GM23338 (cell line): ENCODE measurements around the gene ST6GALNAC4.

Source experiments
- CREB1 ChIP-seq: fragments of 250-450 bp; sonication (Bioruptor Pico); IDR thresholded peaks from 2 replicates; pipeline ENCODE4 v1.5.0; 2020; ENCODE audit warnings: low read depth, mild to moderate bottlenecking, moderate library complexity
- EZH2 ChIP-seq: fragments of 200-600 bp; sonication (generic); IDR thresholded peaks from one replicate; pipeline ENCODE4 v1.8.0; 2017; ENCODE audit warnings: antibody characterized with exemption, mild to moderate bottlenecking, low read depth; ENCODE audit not compliant: unreplicated experiment
- EZH2phosphoT487 ChIP-seq: fragments of 200-600 bp; sonication (generic); IDR thresholded peaks from one replicate; pipeline ENCODE4 v1.8.1; 2018; ENCODE audit warnings: antibody characterized with exemption; ENCODE audit not compliant: unreplicated experiment
- JUNB ChIP-seq: IDR thresholded peaks from one replicate; pipeline ENCODE4 v1.6.1; 2016; ENCODE audit warnings: antibody characterized with exemption; ENCODE audit not compliant: unreplicated experiment
- POLR2AphosphoS5 ChIP-seq: IDR thresholded peaks from 2 replicates; pipeline ENCODE4 v1.6.1; 2016; ENCODE audit warnings: antibody characterized with exemption, low read depth
- STAT1 ChIP-seq: IDR thresholded peaks from one replicate; pipeline ENCODE4 v1.6.1; 2016; ENCODE audit warnings: antibody characterized with exemption; ENCODE audit not compliant: unreplicated experiment
- TF ChIP-seq, protein P1 (sequence below): IDR thresholded peaks from one replicate; pipeline ENCODE4 v1.6.1; 2018; ENCODE audit warnings: antibody characterized with exemption; ENCODE audit not compliant: unreplicated experiment
- TF ChIP-seq, protein P2 (sequence below), 2 experiments: fragments of 200-600 bp in 1 of 2; sonication (generic) in 1 of 2; conservative IDR thresholded peaks; 2 replicates each; pipeline versions ENCODE4 v1.5.1 to v1.6.1; 2016 to 2017; ENCODE audit warnings: antibody characterized with exemption in 2 of 2, low read depth in 2 of 2, mild to moderate bottlenecking in 2 of 2, moderate library complexity in 1 of 2
- TF ChIP-seq, protein P3 (sequence below): IDR thresholded peaks from 2 replicates; pipeline ENCODE4 v1.6.1; 2016; ENCODE audit warnings: antibody characterized with exemption

DNA sequence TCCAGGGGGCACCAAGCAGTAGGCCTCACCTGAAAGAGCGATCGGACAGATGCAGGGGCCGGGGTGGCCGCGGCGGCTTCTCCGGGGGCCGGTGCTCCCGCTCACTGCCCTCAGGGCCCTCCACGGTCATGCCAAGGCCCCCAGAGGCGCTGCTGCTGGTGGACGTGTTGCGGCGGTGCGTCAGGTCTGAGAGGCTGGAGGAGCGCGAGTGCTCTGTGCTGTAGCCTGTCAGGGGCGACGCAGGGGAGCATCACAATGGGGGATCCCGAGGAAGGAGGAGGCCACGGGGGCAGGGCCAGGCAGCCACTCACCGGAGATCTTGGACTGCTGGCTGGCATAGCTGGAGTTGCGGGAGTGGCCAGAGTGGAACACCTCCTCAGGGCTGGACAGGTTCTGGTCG, 28.5 kb upstream of the ST6GALNAC4 start:
- TF ChIP-seq, protein P1, sequence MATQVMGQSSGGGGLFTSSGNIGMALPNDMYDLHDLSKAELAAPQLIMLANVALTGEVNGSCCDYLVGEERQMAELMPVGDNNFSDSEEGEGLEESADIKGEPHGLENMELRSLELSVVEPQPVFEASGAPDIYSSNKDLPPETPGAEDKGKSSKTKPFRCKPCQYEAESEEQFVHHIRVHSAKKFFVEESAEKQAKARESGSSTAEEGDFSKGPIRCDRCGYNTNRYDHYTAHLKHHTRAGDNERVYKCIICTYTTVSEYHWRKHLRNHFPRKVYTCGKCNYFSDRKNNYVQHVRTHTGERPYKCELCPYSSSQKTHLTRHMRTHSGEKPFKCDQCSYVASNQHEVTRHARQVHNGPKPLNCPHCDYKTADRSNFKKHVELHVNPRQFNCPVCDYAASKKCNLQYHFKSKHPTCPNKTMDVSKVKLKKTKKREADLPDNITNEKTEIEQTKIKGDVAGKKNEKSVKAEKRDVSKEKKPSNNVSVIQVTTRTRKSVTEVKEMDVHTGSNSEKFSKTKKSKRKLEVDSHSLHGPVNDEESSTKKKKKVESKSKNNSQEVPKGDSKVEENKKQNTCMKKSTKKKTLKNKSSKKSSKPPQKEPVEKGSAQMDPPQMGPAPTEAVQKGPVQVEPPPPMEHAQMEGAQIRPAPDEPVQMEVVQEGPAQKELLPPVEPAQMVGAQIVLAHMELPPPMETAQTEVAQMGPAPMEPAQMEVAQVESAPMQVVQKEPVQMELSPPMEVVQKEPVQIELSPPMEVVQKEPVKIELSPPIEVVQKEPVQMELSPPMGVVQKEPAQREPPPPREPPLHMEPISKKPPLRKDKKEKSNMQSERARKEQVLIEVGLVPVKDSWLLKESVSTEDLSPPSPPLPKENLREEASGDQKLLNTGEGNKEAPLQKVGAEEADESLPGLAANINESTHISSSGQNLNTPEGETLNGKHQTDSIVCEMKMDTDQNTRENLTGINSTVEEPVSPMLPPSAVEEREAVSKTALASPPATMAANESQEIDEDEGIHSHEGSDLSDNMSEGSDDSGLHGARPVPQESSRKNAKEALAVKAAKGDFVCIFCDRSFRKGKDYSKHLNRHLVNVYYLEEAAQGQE: no peak
- TF ChIP-seq, protein P2, sequence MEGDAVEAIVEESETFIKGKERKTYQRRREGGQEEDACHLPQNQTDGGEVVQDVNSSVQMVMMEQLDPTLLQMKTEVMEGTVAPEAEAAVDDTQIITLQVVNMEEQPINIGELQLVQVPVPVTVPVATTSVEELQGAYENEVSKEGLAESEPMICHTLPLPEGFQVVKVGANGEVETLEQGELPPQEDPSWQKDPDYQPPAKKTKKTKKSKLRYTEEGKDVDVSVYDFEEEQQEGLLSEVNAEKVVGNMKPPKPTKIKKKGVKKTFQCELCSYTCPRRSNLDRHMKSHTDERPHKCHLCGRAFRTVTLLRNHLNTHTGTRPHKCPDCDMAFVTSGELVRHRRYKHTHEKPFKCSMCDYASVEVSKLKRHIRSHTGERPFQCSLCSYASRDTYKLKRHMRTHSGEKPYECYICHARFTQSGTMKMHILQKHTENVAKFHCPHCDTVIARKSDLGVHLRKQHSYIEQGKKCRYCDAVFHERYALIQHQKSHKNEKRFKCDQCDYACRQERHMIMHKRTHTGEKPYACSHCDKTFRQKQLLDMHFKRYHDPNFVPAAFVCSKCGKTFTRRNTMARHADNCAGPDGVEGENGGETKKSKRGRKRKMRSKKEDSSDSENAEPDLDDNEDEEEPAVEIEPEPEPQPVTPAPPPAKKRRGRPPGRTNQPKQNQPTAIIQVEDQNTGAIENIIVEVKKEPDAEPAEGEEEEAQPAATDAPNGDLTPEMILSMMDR (conservative IDR thresholded peaks at IDR 0.05; ENCODE audit: low read depth in 2 of 2): no peak
- no peak for TF ChIP-seq POLR2AphosphoS5
- TF ChIP-seq EZH2: no peak
- no peak for TF ChIP-seq JUNB
- no peak for TF ChIP-seq CREB1 (CRISPR knock-in tag)
- no peak for TF ChIP-seq STAT1
- TF ChIP-seq EZH2phosphoT487: no peak
- TF ChIP-seq, protein P3, sequence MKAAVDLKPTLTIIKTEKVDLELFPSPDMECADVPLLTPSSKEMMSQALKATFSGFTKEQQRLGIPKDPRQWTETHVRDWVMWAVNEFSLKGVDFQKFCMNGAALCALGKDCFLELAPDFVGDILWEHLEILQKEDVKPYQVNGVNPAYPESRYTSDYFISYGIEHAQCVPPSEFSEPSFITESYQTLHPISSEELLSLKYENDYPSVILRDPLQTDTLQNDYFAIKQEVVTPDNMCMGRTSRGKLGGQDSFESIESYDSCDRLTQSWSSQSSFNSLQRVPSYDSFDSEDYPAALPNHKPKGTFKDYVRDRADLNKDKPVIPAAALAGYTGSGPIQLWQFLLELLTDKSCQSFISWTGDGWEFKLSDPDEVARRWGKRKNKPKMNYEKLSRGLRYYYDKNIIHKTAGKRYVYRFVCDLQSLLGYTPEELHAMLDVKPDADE: no peak
